ENCODE results near the gene TMEM125. TPM values are rescaled to one million over a fixed set of nuclear protein-coding genes. Genes with fewer than 3 reads are reported as not detected.

The TMEM125 gene
- total RNA-seq, 2 donors from 2014 or later, result 59.8 to 80.0 TPM

DNA sequence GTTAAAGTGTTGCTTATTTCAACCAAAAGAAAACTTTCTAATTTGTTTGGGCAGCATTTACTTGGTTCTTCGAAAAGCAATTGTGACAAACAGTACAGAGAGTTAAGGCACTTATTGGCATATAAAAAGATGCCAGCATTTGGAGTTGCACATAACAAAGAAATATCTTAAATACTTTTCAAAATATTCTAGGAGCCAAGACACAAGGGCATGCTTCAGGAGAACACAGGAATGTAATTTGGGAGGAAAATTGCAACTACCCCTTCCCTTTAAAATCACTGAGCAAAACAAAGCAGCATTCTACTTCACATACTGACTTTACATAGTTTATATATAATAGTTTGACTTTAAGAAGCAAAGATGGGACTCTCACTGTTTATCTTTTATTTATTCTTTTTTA, 26.4 kb downstream of the TMEM125 start:
- TF ChIP-seq, protein P1, sequence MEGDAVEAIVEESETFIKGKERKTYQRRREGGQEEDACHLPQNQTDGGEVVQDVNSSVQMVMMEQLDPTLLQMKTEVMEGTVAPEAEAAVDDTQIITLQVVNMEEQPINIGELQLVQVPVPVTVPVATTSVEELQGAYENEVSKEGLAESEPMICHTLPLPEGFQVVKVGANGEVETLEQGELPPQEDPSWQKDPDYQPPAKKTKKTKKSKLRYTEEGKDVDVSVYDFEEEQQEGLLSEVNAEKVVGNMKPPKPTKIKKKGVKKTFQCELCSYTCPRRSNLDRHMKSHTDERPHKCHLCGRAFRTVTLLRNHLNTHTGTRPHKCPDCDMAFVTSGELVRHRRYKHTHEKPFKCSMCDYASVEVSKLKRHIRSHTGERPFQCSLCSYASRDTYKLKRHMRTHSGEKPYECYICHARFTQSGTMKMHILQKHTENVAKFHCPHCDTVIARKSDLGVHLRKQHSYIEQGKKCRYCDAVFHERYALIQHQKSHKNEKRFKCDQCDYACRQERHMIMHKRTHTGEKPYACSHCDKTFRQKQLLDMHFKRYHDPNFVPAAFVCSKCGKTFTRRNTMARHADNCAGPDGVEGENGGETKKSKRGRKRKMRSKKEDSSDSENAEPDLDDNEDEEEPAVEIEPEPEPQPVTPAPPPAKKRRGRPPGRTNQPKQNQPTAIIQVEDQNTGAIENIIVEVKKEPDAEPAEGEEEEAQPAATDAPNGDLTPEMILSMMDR (IDR thresholded peaks at IDR 0.05), result no peak
- Histone ChIP-seq H3K36me3 (no peaks in the 10 kb centered on the region), H3K4me3 (no peak overlapping the region), H3K4me1 (peaks cover 4% of the 10 kb centered on the region), H3K9me3 (no peaks in the 10 kb centered on the region), H3K9ac (ENCODE audit: low read depth in 2 of 2, low read length in 2 of 2) (no peak overlapping the region), H3K27ac (no peak overlapping the region), H3K27me3 (no peaks in the 10 kb centered on the region)
- intact Hi-C loops (cut with DNase I), result no loop called here
- no peak for DNase-seq

DNA sequence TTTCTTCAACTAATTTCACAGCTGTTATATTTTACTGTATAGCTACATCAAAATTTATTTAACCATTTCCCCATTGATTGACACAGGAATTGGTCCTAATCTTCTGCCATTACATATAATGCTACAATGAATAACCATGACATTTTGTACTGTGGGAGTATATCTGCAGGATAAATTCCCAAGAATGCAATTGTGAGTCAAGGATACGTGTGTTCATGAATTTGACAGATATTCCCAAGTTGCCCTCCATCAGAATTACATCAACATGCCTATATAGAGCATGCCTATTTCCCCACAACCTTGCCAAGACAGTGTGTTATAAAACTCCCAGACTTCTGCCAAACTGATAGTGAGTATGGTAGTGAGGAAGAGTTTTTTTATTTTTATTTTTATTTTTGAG, 28.3 kb downstream of the TMEM125 start:
- Histone ChIP-seq H3K4me1 (peaks cover 5% of the 10 kb centered on the region), H3K27ac (no peak overlapping the region), H3K27me3 (no peaks in the 10 kb centered on the region), H3K9ac (ENCODE audit: low read depth in 2 of 2, low read length in 2 of 2) (no peak overlapping the region), H3K4me3 (no peak overlapping the region), H3K9me3 (no peaks in the 10 kb centered on the region), H3K36me3 (no peaks in the 10 kb centered on the region)
- DNase-seq, result no peak
- intact Hi-C loops (cut with DNase I), result no loop called here
- TF ChIP-seq, protein P1 (IDR thresholded peaks at IDR 0.05), result no peak

DNA sequence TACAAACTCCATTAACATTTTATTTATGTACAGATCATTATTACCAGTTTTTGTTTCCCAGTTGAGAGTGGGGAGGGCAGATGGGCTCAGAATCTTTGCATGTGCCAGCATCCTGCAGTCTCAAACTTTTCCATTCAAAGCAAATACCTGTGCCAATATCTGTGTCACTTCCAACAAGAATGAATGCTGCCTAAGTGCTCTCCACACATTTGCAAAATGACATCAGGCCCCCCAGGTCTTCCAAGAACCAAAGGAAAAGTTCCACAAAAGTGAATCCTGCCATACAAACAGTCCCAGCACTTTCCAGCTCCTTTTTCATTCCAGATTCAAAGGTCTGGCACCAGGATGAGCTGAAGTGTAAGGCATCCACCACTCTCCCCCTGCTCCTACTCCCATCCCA, 29.3 kb downstream of the TMEM125 start:
- intact Hi-C loops (cut with DNase I), result no loop called here
- no peaks in the 10 kb centered on the region for H3K36me3 ChIP-seq
- peaks cover 15% of the 10 kb centered on the region for H3K4me1 ChIP-seq
- no peak overlapping the region for H3K9ac ChIP-seq (ENCODE audit: low read depth in 2 of 2, low read length in 2 of 2)
- H3K27ac ChIP-seq, result no peak overlapping the region
- TF ChIP-seq, protein P1 (IDR thresholded peaks at IDR 0.05), result no peak
- no peak for DNase-seq
- H3K4me3 ChIP-seq, result no peak overlapping the region
- H3K9me3 ChIP-seq, result no peaks in the 10 kb centered on the region
- H3K27me3 ChIP-seq, result no peaks in the 10 kb centered on the region

DNA sequence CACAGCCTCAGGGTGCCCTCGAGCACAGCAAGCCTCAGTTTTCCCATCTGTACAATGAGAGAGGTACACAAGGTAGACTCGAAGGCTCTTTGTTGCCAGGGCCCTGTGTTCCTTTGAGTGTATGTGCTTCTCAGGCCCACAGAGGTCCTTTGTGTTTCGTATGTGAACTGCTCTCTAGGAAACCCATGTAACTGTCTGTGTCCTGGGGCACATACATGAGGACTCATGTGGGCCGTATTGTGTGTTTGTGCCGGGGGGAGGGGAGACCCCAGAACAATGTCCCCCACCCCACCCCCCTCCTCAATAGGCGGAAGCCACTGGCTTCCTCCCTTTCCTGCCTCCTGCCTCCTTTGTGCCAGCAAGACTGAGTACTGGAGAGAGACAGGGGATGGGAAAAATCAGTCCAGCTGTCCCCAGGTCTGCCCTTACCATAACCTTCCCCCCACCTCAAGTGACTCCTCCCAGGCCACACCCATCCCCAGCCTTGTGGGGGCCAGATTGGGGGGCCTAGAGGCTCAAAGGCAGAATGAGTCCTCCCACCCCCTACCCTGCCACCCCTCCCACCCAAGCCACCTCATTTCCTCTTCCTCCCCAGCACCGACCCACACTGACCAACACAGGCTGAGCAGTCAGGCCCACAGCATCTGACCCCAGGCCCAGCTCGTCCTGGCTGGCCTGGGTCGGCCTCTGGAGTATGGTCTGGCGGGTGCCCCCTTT, 30.8 kb downstream of the TMEM125 start, which contains the start of gene TIE1:
Gene TIE1 (plus strand): TSS at position 605 of the 717 bp plus-strand sequence. CDS start 90 bp downstream, at position 695.
- Histone ChIP-seq H3K27ac (no peak within 1 kb of the TSS), H3K4me1 (peaks cover 11% of the 10 kb centered on the region), H3K27me3 (no peaks in the 10 kb centered on the region), H3K36me3 (no peaks in the 10 kb centered on the region), H3K9me3 (no peaks in the 10 kb centered on the region), H3K4me3 (no peak within 1 kb of the TSS), H3K9ac (ENCODE audit: low read depth in 2 of 2, low read length in 2 of 2) (no peak within 1 kb of the TSS)
- TF ChIP-seq, protein P1 (IDR thresholded peaks at IDR 0.05), result no peak
- intact Hi-C loops (cut with DNase I), result no loop called here
- no peak for DNase-seq

DNA sequence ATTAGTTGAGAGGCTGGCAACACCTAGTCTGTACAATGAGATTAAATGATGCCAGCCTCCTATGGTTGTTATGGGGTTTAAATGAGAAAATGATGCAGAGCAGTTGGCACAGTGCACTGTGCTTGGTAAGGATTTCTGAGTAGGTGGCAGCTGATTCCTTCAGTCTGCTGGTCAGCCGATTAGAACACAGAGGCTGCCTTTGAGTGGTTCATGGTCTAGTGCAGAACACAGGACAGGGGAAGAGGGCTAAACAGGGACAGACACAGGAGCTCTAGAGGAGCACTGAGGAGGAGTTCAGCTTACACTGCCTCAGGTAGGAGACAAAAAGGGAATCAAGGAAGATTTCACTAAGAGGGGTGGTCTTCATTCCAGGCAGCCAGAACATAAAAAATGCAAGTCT, 32.4 kb downstream of the TMEM125 start:
- H3K9ac ChIP-seq (ENCODE audit: low read depth in 2 of 2, low read length in 2 of 2), result peak overlapping the region in 1 of 2 donors; percentile 47
- intact Hi-C loops (cut with DNase I), result no loop called here
- no peaks in the 10 kb centered on the region for H3K36me3 ChIP-seq
- no peaks in the 10 kb centered on the region for H3K9me3 ChIP-seq
- no peak for DNase-seq
- peaks cover 11% of the 10 kb centered on the region for H3K4me1 ChIP-seq
- H3K4me3 ChIP-seq, result no peak overlapping the region
- H3K27me3 ChIP-seq, result no peaks in the 10 kb centered on the region
- TF ChIP-seq, protein P1 (IDR thresholded peaks at IDR 0.05), result no peak
- H3K27ac ChIP-seq, result peak overlapping the region; percentile 47
